Stimulated activated naive CD4-positive, alpha-beta T cell (primary cell): Measurements from ENCODE around the gene IRGQ.
A peak's percentile ranks its signal among the peaks of the same experiment; 100 is the strongest.
"Not testable (repeated sequence)": the region's sequence is repeated elsewhere in the genome, so short reads cannot be mapped to it uniquely, and the experiment has no call there.

Experiments used
- DNase-seq, 6 experiments: peaks; one replicate each; lab custom pipeline; 2025; lab: John Stamatoyannopoulos, UW

IRGQ gene

DNA sequence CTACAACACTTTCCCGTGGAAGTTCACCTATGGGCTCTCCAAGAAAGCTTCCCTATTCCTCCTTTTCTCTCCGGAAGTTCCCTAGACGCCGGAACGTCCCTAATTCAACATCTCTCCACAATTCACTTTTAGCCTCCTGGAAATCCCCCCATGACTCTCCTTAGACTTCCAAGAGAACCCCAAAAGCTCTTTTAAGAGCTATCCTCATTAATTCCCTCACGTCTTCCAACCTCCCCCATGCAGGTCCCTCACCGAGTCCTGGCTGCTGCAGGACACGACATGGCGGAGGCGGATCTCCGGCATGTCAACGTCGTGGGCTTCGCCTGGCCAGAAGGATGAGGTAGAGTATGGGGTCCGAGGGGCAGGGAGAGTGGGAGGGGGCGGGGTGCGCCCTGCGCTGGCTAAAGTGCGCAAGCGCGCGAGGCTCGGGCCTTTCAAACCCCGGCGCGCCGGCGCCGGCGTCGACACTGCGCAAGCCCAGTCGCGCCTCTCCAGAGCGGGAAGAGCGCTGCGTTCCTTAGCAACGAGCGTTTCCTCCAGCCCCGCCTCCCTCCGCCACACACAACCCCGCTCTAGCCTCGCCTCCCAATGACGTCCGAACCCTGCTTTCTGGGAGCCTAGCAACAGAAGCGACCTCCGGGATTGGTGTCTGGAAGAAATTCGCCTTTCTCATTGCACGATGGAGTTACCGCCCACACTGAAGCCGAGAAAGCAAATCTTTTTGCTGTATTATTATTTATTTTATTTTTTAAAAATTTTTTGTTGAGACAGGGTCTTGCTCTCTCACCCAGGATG is 20.6 kb downstream of the IRGQ start, which contains the start of the genes PINLYP and XRCC1:
PINLYP (plus strand) TSS at position 646 of the 795 bp plus-strand sequence. CDS start 1,391 bp downstream, outside the sequence.
XRCC1 (minus strand) TSS at position 372 of the 795 bp plus-strand sequence; CDS start at position 303, 69 bp downstream.
- DNase-seq = peak; percentile 90 to 97 (median 96)

DNA sequence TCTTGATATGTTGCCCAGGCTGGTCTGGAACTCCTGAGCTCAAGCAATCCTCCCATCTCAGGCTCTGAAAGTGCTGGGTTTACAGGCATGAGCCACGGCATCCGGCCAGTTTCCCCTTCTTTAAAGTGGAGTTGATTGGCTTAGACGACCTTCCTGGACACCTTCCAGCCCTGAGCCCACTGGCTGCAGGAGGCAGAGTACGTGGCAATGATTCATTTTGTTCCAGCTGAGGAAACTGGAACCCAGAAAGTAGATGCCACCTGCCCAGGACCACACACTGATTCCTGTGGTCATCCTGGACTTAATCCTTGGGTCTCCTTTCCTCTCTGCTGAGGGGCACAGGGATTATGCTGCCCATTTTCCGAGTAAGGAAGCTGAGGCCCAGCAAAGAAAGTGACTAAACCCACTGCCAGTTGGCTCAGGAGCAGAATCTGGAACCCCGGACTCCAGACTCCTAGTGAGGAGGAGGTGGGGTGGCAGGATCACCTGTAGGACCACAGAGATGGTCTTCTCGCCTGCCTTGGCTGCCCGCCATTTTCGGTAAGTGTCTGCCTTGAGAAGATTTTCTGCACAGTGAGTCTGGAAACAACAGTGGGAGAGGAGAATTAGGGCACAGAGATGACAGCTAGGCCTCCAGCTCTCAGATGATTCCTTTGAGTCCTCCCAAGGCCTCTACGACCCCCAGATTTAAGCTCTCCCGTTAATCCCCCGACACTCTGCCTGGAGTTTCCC is 21.3 kb downstream of the IRGQ start:
- DNase-seq = no peak

DNA sequence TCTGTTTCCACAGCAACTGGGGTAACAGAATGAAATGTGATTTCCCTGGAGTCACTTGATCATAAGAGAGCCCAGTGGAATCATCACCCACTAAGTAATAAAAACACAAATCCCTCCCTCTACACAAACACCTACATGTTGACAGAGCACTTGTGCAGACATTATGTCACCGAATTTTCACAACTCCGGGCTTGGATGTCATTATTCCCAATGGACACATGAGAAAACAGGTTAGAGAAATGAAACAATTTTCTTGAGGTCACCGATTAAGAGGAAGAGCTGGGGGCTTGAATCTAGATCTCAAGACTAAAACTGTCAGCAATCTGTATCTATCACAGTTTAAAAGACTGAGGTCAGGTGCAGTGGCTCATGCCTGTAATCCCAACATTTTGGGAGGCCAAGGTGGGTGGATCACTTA is 23.8 kb downstream of the IRGQ start:
- DNase-seq = no peak

DNA sequence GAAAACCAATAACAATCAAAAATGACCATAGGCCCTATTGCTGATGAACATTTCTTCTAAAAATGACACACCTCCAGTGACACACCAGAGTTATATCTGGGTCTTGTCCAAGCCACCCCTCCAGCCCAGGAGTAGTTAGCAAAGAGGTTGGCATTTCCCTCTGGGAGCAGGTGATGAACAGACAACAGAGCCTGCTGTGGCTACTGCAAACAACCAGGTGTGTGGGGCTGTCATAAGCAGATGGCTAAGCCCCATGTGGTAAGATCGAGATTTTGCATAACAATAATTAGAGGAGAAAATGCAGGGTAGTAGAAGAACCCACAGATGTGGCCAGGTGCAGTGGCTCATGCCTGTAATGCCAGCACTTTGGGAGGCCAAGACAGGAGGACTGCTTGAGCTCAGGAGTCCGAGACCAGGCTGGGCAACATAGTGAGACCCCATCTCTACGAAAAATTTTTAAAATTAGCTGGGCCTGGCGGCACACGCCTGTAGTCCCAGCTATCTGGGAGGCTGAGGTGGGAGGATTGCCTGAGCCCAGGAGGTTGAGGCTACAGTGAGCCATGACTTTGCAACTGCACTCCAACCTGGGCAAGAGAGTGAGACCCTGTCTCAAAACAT is 25.7 kb downstream of the IRGQ start:
- no peak for DNase-seq

DNA sequence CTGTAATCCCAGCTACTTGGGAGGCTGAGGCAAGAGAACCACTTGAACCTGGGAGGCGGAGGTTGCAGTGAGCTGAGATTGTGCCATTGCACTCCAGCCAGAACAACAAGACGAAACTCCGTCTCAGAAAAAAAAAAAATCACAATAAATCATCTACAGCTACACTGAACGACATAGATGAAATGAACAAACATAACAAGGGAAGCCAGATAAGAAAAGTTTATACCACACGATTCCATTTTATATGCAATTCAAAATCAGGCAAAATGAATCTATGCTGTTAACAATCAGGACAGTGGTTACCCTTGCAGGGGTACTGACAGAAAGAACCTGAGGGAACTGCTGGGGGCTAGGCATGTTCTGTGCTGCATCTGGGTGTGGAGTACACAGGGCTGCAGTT is 26.3 kb downstream of the IRGQ start:
- no peak for DNase-seq

DNA sequence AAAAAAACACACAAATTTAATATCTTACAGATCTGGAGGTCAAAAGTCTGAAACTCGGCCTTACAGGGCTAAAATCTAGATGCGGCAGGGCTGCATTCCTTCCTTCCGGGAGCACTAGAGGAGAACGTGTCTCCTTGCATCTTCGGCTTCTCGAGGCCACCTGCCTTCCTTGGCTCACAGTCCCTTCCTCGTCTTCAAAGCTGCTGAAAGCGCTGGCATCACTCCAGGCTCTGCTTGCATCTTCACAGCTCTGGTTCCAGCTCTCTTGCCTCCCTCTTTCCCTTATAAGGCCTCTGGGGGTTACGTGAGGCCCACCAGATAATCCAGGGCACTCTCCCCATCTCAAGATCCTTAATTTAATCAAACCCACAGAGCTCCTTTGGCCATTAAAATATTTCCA is 31.1 kb downstream of the IRGQ start:
- no peak for DNase-seq

DNA sequence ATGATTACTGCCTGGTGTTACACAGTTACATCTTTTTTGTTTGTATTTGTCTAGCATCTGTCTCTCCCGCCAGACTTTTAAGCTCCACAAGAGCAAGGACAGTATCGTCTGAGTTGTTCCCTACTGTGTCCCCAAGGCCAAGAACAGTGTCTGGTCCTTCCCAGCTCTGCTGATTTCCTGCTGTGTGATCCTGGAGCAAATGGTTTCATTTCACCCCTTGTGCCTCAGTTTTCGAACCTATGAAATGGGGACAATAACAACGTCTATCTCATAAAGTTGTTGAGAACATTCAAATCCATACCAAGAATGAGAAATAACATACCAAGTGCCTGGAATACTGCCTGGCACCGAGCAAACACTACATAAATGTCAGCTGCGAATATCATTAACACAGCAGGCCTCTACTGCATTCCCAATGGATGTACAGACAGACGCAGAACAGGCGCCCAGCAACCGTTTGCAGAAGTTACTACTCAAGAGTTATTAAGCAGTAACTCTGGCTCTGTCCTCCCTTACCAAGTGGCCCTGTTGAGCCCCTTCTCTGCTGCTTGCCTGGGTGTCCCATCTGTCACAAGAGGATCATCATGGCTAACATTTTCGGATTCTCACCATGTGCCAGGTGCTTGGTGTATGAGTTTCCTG is 32.0 kb downstream of the IRGQ start:
- DNase-seq = peak in 1 of 6 experiments; percentile 7

DNA sequence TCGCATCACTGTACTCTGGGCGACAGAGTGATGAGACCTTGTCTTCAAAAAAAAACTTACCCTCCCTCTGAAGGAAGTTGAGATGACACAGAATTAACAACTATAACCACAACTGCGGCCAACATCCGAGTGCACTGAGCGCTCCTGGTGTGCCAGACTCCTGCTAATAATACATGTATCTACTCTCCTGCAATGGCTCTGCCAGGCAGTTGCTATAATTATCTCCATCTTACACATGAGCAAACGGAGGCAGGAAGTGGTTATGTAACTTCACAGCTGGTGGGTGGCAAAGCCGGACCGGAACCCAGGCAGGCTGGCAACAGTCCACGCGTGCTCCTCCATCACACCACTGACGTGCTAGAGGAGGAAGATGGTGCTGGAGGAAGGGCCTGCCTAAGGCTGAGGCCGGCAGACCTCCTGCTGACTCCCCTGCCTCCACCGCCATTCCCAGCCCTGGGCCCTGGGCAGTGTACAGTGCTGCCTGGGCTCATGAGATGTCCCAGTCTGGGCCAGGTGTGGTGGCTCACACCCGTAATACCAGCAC is 33.2 kb downstream of the IRGQ start:
- peak; percentile 37 to 82 (median 72) for DNase-seq

DNA sequence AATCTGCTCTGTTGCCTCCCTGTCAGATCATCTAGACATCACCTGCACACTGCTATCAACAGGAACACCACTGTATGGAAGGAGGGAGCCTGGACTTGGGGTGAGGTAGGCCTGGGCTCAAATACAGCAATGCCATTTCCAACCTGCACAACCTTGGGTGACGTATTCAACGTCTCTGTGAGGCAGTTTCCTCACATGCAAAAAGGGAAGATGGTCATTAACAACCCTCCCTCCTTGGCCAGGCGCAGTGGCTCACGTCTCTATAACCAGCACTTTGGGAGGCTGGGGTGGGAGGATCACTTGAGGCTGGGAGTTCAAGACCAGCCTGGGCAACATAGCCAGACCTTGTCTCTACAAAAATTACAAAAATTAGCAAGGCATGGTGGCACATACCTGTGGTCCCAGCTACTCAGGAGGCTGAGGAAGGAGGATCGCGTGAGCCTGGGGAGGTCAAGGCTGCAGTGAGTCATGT is 33.7 kb downstream of the IRGQ start:
- peak in 3 of 6 experiments; percentile 15 to 37 (median 27) for DNase-seq

DNA sequence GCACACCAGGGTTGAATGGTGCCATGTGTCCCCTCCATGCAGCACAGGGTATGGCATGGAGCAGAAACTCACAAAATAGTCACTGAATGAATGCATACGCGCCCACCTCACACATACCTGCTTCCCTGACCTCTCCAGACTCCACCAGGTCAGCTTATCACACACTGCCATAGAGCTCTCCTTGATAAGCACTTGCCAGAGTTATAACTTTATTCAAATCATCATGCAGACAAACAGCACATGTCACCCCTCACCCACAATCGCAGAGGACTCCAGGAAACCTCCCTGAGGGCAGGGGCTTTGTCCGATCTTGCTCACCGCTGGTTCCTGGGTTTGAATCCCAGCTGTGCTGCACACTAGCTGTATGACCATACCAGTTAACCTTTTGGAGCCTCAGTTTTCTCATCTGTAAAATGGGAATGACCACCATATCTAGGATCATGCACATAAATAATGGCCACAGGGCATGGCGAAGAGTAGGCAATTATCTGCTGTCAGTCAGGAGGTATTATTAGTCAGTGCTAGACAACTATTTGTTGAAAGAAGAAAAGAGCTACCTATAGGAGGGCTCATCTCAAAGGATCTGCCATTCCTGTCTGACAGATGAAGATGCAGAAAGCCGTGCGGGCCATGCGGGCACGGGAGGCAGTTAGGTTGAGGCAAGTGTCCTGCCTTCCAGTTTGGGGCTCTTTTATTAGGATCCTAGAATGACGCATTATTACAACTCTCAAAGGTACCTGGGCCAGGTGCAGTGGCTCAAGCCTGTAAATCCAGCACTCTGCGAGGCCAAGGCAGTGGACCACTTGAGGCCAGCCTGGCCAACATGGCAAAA is 34.6 kb downstream of the IRGQ start:
- DNase-seq = no peak

DNA sequence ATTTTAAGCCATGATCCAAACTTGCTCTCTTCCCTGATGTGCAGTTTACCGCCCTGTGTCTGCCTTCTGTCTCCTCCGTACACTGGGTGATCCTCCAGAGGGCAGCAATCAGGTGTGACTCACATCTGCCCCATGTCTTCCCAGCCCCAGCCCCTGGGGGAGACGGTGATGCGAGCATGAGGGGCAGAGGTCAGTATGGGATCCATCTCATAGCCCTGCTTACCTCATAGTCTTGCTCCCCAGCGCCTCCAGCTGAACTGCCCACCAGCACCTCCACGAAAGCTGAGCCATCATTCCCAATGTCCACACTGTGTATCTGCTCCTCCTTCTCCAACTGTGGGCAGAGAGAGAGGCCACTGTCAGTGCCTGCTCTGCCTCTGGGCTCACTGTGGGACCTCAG is 35.2 kb downstream of the IRGQ start:
- peak in 2 of 6 experiments; percentile 17 to 18 for DNase-seq

DNA sequence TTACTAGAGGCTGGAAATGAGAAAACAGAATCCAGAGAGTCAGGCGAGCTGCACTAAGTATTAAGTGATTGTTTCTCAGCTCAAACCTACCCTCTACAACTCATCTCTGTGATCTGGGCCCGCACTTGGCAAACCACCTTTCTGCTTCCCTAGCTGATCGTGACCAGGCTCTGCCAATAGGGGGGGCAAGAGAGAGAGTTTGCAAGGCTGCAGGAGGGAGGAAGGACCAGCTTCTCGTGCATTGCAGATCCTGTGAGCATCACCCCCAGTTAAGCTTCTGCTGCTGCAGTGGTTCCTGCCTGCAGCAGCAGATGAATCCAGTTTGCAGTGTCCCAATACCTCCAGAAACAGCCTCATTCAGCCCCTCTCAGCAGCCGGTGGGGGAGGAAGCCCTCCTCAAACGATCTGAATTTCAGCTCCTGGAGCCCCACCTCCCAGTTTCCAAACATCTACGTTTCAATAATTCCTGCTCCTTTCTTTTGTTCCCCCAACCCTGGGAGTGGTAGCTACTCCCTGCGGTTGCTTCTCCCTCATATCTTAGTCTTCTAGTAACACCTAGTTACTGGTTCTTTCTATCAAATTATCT is 40.7 kb downstream of the IRGQ start:
- DNase-seq = peak; percentile 67 to 90 (median 75)

DNA sequence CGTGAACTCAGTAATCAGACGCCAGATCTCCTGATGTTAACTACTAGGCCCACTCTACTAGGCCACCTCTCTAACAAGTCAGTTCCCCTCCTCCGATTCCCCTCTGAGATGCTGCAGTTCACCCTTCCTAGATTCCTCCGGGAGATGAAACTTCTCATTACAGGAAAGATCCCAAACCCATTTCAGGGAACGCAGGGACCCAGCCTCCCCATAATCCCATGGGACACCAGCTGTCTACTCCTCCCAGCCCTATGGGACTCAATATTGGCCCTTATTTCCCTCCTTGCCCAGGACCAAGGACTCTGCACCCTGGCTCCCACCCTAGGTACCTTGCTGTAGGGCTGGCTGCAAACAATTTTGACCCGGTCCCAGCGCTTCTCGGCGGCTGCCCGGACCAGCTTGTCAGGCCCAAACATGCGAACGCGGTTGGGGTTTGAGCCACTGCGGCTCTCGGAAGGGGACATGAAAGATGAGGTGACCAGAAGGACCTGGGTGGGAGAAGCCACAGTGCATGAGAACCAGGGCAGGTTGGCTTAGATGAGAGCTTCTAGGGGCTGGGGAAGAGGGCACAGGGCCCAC is 41.5 kb downstream of the IRGQ start:
- no peak for DNase-seq

DNA sequence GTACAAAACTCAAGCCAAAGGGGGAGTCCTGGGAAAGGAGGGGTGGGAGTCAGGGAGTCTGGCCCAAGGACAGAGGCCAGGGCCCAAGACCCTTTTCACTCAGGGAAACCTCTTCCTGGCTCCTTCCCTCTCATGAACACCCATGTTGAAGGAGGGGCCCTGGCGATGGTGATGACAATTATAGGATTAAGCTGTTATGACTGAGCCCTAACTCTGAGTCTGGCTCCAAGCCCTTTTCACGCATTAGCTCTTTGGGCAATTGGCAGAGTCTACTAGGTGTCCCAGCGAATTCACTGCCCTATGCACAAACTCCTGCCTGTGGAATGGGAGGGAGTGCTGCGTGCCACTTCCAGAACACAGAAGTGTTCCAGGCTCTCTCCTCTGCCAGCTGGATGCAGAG is 42.3 kb downstream of the IRGQ start:
- no peak for DNase-seq

DNA sequence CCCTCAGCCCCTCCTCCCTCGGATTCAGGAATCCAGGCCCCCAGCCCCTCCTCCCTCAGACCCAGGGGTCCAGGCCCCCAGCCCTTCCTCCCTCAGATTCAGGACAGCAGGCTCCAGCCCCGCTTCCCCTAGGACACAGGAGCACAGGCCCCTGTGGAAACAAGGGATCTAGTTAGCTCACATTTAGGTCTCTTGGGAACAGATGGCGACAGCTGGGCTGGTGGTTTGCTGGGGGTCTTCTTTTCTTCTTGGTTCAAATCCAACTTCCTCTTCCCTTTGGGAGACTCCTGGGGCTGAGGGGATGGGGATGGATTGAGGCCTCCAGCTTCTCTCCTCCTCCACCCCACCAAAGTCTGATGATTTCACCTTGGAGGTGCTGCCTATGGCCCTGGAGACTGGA is 43.3 kb downstream of the IRGQ start:
- no peak for DNase-seq

DNA sequence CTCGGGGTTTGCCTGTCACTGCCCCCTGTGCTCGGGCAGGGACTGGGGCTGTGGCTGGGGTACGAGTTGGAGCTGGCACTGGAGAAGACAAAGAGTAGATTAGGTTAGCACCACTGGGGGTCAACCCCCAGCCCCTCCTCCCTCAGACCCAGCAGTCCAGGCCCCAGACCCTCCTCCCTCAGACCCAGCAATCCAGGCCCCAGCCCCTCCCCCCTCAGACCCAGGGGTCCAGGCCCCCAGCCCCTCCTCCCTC is 43.8 kb downstream of the IRGQ start:
- no peak for DNase-seq

DNA sequence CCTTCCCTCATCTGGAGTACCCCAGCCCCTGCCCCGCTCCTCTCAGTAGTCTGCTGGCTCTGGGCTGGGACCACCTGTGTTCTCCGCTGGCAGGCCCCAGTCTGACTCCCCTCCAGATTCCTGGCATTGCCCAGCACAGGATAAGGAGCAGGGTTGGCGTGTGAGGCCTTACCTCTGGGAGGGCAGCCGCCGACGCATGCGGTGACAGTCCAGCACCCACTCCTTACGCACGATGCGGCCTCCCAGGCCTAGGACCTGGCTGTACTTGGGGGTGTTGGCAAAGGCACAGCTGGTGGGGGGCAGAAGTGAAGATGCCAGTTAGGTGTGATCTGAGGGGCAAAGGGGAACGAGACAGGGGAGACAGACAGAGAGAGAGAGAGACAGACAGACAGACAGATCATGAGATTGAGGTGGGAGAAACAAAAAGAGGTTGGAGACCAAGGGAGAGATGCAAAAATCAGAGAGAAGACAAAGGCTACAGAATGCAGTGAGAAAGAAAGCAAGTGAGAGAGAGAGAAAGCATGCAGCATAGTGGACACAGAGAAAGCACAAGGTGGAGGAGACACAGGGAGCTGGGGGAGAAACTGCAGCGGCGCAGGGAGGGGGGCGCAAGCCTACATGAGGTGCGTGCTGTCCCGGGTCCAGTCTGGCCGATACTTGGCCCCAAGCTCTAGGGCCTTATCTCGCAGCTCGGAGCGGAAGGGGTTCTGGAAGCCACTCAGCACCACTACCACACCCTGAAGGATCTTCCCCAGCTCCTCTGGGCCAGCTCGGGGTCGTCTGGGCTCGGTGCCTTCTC is 44.3 kb downstream of the IRGQ start:
- no peak for DNase-seq

DNA sequence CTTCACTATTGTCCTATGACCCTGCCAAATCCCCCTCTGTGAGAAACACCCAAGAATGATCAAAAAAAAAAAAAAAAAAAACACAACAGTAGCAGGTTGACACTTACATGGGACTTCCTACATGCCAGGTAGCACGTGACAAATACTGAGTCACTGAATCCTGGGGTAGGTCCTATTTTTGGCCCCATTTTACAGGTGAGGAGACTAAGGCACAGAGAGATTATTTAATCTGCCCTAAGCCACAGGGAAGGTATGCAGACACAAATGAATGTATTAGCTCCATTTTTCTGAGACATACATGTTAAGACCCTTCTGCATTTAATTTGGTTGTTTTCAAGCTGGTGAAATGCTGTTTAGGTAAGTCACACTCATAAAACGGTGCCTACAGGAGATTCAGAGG is 47.2 kb downstream of the IRGQ start:
- no peak for DNase-seq

DNA sequence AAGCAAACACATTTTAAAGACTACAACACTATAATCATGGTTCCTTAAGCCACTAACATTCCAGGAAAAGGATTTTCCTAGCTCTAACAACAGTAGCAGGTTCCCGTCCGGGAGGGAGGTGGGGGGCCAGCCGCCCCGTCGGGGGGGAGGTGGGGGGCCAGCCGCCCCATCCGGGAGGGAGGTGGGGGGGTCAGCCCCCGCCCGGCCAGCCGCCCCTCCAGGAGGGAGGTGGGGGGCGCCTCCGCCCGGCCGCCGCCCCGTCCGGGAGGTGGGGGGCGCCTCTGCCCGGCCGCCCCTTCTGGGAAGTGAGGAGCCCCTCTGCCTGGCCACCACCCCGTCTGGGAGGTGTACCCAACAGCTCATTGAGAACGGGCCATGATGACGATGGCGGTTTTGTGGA is 48.0 kb downstream of the IRGQ start:
- DNase-seq = not testable (repeated sequence)

DNA sequence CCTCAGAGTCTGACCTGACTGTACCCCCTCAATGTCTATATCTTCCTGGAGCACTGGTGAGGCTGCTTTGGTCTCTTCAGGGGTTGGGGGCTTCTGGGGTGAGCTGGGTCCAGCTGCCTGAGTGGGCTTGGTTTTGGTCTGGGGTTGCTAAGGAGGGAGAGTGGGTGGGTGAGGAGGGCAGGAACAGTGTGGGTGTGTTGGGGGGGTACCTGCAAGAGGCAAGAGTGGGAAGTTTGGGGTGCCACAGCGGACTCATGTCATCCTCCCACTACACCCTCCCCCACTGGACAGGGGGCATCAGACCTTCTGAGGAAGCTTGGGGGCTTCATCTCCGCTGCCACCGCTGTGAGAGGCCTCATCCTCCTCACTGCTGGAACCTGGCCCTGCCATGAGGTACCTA is 49.4 kb downstream of the IRGQ start:
- DNase-seq = no peak
